Upper lobe of left lung (tissue), 4 donors: ENCODE results near the gene DYRK1A.

ENCODE experiments used
- POLR2A ChIP-seq, 4 donors: fragments of 450-650 bp; IDR thresholded peaks; one replicate each; pipeline ENCODE4 v1.5.1; 2016 to 2017; ENCODE audit warnings: antibody characterized with exemption in 4 of 4, mild to moderate bottlenecking in 2 of 4
- POLR2AphosphoS5 ChIP-seq, 2 donors: sonication (generic); formaldehyde crosslinking; IDR thresholded peaks; one replicate each; pipeline ENCODE4 v1.5.1; 2017; ENCODE audit warnings: antibody characterized with exemption in 2 of 2
- TF ChIP-seq, protein P1 (sequence below), 6 experiments: fragments of 450-650 bp in 4 of 6; fragments of 200-600 bp in 2 of 6; sonication (generic) in 2 of 6; IDR thresholded peaks; one replicate each; pipeline ENCODE4 v1.5.1; 2016 to 2019; ENCODE audit warnings: antibody characterized with exemption in 6 of 6

DNA sequence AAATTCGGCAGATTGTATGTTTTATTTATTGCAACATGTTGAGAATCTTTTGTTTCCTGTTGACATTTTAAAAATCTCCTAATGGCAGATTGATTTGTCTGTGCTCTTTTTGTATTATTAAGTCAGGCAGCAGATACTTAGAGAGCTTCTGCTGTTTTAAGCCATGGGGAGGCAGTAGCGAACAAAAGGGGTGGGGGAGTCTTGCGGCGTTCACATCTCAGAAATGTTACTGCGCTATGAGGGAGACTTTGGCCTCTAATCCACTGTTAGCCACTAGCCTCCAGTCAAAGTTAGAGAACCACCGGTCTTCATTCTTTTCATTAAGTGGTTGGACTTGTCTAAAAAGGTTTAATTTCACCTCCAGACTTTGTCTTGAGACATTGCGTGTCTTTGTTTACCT lies 93.6 kb downstream of the DYRK1A start:
- TF ChIP-seq, protein P1, sequence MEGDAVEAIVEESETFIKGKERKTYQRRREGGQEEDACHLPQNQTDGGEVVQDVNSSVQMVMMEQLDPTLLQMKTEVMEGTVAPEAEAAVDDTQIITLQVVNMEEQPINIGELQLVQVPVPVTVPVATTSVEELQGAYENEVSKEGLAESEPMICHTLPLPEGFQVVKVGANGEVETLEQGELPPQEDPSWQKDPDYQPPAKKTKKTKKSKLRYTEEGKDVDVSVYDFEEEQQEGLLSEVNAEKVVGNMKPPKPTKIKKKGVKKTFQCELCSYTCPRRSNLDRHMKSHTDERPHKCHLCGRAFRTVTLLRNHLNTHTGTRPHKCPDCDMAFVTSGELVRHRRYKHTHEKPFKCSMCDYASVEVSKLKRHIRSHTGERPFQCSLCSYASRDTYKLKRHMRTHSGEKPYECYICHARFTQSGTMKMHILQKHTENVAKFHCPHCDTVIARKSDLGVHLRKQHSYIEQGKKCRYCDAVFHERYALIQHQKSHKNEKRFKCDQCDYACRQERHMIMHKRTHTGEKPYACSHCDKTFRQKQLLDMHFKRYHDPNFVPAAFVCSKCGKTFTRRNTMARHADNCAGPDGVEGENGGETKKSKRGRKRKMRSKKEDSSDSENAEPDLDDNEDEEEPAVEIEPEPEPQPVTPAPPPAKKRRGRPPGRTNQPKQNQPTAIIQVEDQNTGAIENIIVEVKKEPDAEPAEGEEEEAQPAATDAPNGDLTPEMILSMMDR (IDR thresholded peaks at IDR 0.05), result no peak
- TF ChIP-seq POLR2AphosphoS5 (IDR thresholded peaks at IDR 0.05) (no peak), POLR2A (IDR thresholded peaks at IDR 0.05) (no peak)
